HL-60 (cell line): ENCODE results near the gene ADARB1.

Experiments
- DNase-seq, 2 experiments: peaks; one replicate each; pipeline ENCODE4 v3.0.0-alpha.2; 2010 to 2020; ENCODE audit warnings: low read depth in 1 of 2, low spot score in 1 of 2
- H3K27ac ChIP-seq: fragments of 250-450 bp; sonication (Bioruptor Pico); replicated peaks from 2 replicates; pipeline ENCODE4 v1.5.1; 2020; ENCODE audit warnings: mild to moderate bottlenecking, moderate library complexity
- H3K27me3 ChIP-seq: fragments of 250-450 bp; sonication (Bioruptor Pico); 2 replicates; pipeline ENCODE4 v1.5.1; 2021; ENCODE audit warnings: mild to moderate bottlenecking, moderate library complexity; ENCODE audit not compliant: insufficient read depth, poor library complexity, severe bottlenecking
- H3K4me3 ChIP-seq: replicated peaks from 2 replicates; pipeline ENCODE4 v1.5.1; 2011; ENCODE audit warnings: mild to moderate bottlenecking, control low read depth, low read length; ENCODE audit not compliant: insufficient read depth
- GABPA ChIP-seq: IDR thresholded peaks from 2 replicates; pipeline ENCODE4 v1.6.1; 2012; ENCODE audit warnings: low read depth
- POLR2AphosphoS5 ChIP-seq: IDR thresholded peaks from 2 replicates; pipeline ENCODE4 v1.6.1; 2012; ENCODE audit warnings: low read depth
- REST ChIP-seq: IDR thresholded peaks from 2 replicates; pipeline ENCODE4 v1.6.1; 2012; ENCODE audit warnings: low read depth; ENCODE audit not compliant: insufficient replicate concordance
- SPI1 ChIP-seq: IDR thresholded peaks from 2 replicates; pipeline ENCODE4 v1.6.1; 2012; ENCODE audit warnings: low read depth, mild to moderate bottlenecking, borderline replicate concordance
- TF ChIP-seq, protein P1 (sequence below): IDR thresholded peaks from one replicate; pipeline ENCODE4 v1.5.1; 2011; ENCODE audit warnings: low read length, control low read depth, inconsistent platforms; ENCODE audit not compliant: insufficient read depth

The ADARB1 gene

GRCh38 chr21:45059121-45059520 is 15.3 kb upstream of the ADARB1 start:
- H3K27ac ChIP-seq: no peak overlapping the region
- no peaks in the 10 kb centered on the region for H3K27me3 ChIP-seq
- H3K4me3 ChIP-seq: no peak overlapping the region
- TF ChIP-seq SPI1: no peak
- no peak for TF ChIP-seq REST
- no peak for DNase-seq

DNA sequence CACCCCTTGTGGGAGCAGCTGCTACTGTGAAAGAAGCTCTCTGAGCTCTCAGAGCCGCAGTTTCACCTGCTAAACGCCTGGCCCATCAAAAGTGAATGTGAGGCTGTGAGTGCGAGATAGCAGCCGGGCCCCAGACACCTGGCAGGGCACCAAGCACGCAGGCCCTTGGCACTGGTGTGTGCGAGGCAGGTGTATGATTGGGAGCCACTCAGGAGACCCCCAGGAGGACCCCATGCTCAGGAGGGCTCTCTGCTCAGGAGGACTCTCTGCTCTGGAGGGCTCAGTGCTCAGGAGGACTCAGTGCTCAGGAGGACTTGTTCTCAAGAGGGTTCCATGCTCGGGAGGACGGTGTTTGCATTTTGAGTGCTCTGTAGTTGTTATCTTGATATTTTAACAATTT is 14.3 kb upstream of the ADARB1 start:
- H3K27me3 ChIP-seq: no peaks in the 10 kb centered on the region
- no peak for DNase-seq
- no peak for TF ChIP-seq GABPA
- no peak for TF ChIP-seq SPI1
- no peak for TF ChIP-seq POLR2AphosphoS5
- no peak for TF ChIP-seq REST
- TF ChIP-seq, protein P1, sequence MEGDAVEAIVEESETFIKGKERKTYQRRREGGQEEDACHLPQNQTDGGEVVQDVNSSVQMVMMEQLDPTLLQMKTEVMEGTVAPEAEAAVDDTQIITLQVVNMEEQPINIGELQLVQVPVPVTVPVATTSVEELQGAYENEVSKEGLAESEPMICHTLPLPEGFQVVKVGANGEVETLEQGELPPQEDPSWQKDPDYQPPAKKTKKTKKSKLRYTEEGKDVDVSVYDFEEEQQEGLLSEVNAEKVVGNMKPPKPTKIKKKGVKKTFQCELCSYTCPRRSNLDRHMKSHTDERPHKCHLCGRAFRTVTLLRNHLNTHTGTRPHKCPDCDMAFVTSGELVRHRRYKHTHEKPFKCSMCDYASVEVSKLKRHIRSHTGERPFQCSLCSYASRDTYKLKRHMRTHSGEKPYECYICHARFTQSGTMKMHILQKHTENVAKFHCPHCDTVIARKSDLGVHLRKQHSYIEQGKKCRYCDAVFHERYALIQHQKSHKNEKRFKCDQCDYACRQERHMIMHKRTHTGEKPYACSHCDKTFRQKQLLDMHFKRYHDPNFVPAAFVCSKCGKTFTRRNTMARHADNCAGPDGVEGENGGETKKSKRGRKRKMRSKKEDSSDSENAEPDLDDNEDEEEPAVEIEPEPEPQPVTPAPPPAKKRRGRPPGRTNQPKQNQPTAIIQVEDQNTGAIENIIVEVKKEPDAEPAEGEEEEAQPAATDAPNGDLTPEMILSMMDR: no peak
- no peak overlapping the region for H3K27ac ChIP-seq
- H3K4me3 ChIP-seq: no peak overlapping the region

DNA sequence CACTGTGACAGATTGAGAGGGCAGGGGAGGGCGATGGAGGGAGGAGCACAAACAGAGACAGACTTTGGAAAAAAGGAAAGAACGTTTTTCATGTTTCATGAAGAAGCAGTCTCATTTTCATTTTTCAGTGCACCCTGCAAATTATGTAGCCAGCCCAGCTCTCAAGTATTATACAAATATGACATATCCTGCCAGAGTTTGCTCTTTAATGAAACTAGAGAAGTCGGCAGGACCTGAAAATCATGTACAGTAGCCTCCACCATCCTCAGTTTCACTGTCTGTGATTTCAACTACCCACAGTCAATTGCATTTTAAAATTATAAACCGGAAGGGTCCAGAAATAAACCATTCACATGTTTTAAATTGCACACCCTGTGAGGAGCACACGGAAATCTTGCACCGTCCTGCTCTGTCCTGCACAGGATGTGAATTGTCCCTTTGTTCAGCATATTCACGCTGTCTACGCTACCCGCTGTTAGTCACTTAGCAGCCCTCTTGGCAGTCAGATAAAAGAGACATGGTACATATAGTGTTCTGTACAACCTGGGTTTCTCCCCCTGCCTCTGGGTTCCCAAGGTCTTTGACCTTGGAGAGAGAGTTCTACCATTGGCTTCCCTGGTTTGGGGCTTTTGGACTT is 13.6 kb upstream of the ADARB1 start:
- no peak for DNase-seq
- Histone ChIP-seq H3K27me3 (no peaks in the 10 kb centered on the region), H3K4me3 (no peak overlapping the region), H3K27ac (no peak overlapping the region)
- TF ChIP-seq SPI1 (no peak), POLR2AphosphoS5 (no peak)
- TF ChIP-seq, protein P1: no peak

- TF ChIP-seq POLR2AphosphoS5 (no peak), REST (no peak)
- no peak for DNase-seq
- H3K4me3 ChIP-seq: no peak overlapping the region
- no peak overlapping the region for H3K27ac ChIP-seq
- H3K27me3 ChIP-seq: peaks cover 3% of the 10 kb centered on the region
These were observed 10.3 kb upstream of the ADARB1 start for GRCh38 chr21:45064091-45064490.
